ENCODE data around the gene MAP7. TPM values are rescaled to one million over a fixed set of nuclear protein-coding genes. Genes with fewer than 3 reads are reported as not detected.
"Not testable (repeated sequence)": the region's sequence is repeated elsewhere in the genome, so short reads cannot be mapped to it uniquely, and the experiment has no call there.

MAP7 gene
- total RNA-seq, 4 donors from 2014 or later = 16.5 to 47.1 (median 38.8) TPM

GRCh38 chr6:136437246-136437645 lies 113.0 kb downstream of the MAP7 start:
- Histone ChIP-seq H3K27me3 (no peaks in the 10 kb centered on the region), H3K4me3 (no peak overlapping the region), H3K27ac (no peak overlapping the region), H3K36me3 (no peaks in the 10 kb centered on the region), H3K9me3 (no peaks in the 10 kb centered on the region), H3K4me1 (peaks cover 0 to 21% (median 0%) of the 10 kb centered on the region in 4 donors)
- DNase-seq = no peak
- no peak for TF ChIP-seq POLR2A (IDR thresholded peaks at IDR 0.05)

GRCh38 chr6:136435101-136435500 lies 115.1 kb downstream of the MAP7 start:
- no peak overlapping the region for H3K4me3 ChIP-seq
- no peaks in the 10 kb centered on the region for H3K36me3 ChIP-seq
- H3K4me1 ChIP-seq = peaks cover 0 to 14% (median 0%) of the 10 kb centered on the region in 4 donors
- peak overlapping the region in 2 of 4 donors; percentile 16 to 36 for H3K27ac ChIP-seq
- H3K27me3 ChIP-seq = no peaks in the 10 kb centered on the region
- TF ChIP-seq CTCF (IDR thresholded peaks at IDR 0.05) (no peak), POLR2A (IDR thresholded peaks at IDR 0.05) (no peak)
- H3K9me3 ChIP-seq = no peaks in the 10 kb centered on the region
- DNase-seq = peak in 2 of 3 donors; percentile 56 to 62

- H3K27me3 ChIP-seq, H3K36me3 ChIP-seq, H3K9me3 ChIP-seq, H3K27ac ChIP-seq, DNase-seq, H3K4me3 ChIP-seq: not testable (repeated sequence)
- H3K4me1 ChIP-seq = peaks cover 0 to 14% (median 0%) of the 10 kb centered on the region in 4 donors
Observed at GRCh38 chr6:136431306-136431705, 118.9 kb downstream of the MAP7 start.

- Histone ChIP-seq H3K27me3 (no peaks in the 10 kb centered on the region), H3K4me3 (no peak overlapping the region), H3K27ac (no peak overlapping the region), H3K9me3 (no peaks in the 10 kb centered on the region), H3K36me3 (no peaks in the 10 kb centered on the region), H3K4me1 (no peaks in the 10 kb centered on the region)
- no peak for TF ChIP-seq POLR2A (IDR thresholded peaks at IDR 0.05)
- no peak for TF ChIP-seq CTCF (IDR thresholded peaks at IDR 0.05)
- no peak for DNase-seq
Observed at GRCh38 chr6:136429264-136430065, 120.8 kb downstream of the MAP7 start.

GRCh38 chr6:136427378-136427717 lies 122.9 kb downstream of the MAP7 start:
- Histone ChIP-seq H3K27ac (no peak overlapping the region), H3K36me3 (no peaks in the 10 kb centered on the region), H3K4me1 (peaks cover 0 to 8% (median 0%) of the 10 kb centered on the region in 4 donors), H3K27me3 (no peaks in the 10 kb centered on the region), H3K9me3 (no peaks in the 10 kb centered on the region), H3K4me3 (no peak overlapping the region)
- no peak for TF ChIP-seq POLR2A (IDR thresholded peaks at IDR 0.05)
- TF ChIP-seq CTCF (IDR thresholded peaks at IDR 0.05) = no peak
- DNase-seq = no peak

- Histone ChIP-seq H3K36me3 (no peaks in the 10 kb centered on the region), H3K9me3 (no peaks in the 10 kb centered on the region), H3K27ac (no peak overlapping the region), H3K4me1 (peaks cover 0 to 12% (median 0%) of the 10 kb centered on the region in 4 donors), H3K27me3 (no peaks in the 10 kb centered on the region), H3K4me3 (no peak overlapping the region)
- no peak for DNase-seq
- no peak for TF ChIP-seq CTCF (IDR thresholded peaks at IDR 0.05)
- no peak for TF ChIP-seq POLR2A (IDR thresholded peaks at IDR 0.05)
Observed at GRCh38 chr6:136426627-136427377, 123.4 kb downstream of the MAP7 start.

Measured in Peyer's patch (tissue), 4 donors.